HCT116 (cell line): ENCODE measurements around the gene PAX7. TPM values are rescaled to one million over a fixed set of nuclear protein-coding genes. Genes with fewer than 3 reads are reported as not detected.

ENCODE experiments used
- ATAC-seq: fragments of 200-7000 bp; cut with Tn5 transposase; 2 replicates; pipeline ENCODE4 v1.9.1; 2020; ENCODE audit warnings: mild to moderate bottlenecking, moderate library complexity
- BruUV-seq: library from RNA; stranded (reverse); fragments of 400-500 nt; replicated peaks from 2 replicates; lab custom pipeline; 2021; lab: Mats Ljungman, UMichigan
- CTCF ChIA-PET: fragments of 300-600 bp; sonication (Branson Sonifier 250); formaldehyde crosslinking; loops from one replicate; lab custom pipeline; 2021; ENCODE audit warnings: antibody characterized with exemption; lab: Charles Lee
- POLR2A ChIA-PET: fragments of 300-600, 350-600 bp; sonication (Branson Sonifier 250); formaldehyde crosslinking; loops from one replicate; lab custom pipeline; 2021; ENCODE audit warnings: antibody characterized with exemption; lab: Charles Lee
- RAD21 ChIA-PET, 2 experiments: fragments of 300-600 bp; sonication (Branson Sonifier 250); formaldehyde crosslinking; loops; one replicate each; lab custom pipeline; 2023; ENCODE audit warnings: low total read pairs in 2 of 2; ENCODE audit not compliant: uncharacterized antibody in 2 of 2, unreplicated experiment in 2 of 2, low non-redundant PET in 1 of 2; lab: Charles Lee
- DNase-seq: peaks from one replicate; pipeline ENCODE4 v3.0.0-alpha.2; 2010; ENCODE audit warnings: low read depth, low spot score
- H2AFZ ChIP-seq: fragments of 200-600 bp; shearing (Covaris generic), sonication (generic); 2 replicates; pipeline ENCODE4 v1.6.1; 2017; ENCODE audit warnings: low read depth, mixed run types, mixed read lengths, antibody characterized with exemption, low read length; ENCODE audit not compliant: poor library complexity, severe bottlenecking
- H3K27ac ChIP-seq: 2 replicates; pipeline ENCODE4 v1.5.1; 2012; ENCODE audit warnings: low read depth, low read length
- H3K27me3 ChIP-seq: fragments of 200-600 bp; sonication (generic); 2 replicates; pipeline ENCODE4 v1.6.1; 2016; ENCODE audit warnings: mixed run types, low read length, mixed read lengths; ENCODE audit not compliant: insufficient read depth
- H3K36me3 ChIP-seq, 2 experiments: fragments of 200-500 bp in 1 of 2; fragments of 200-600 bp in 1 of 2; sonication (Bioruptor generic) in 1 of 2; sonication (generic) in 1 of 2; 2 replicates each; pipeline versions ENCODE4 v1.5.1 to v1.6.1; 2014 to 2016; ENCODE audit warnings: low read length in 2 of 2, inconsistent platforms in 1 of 2, mixed read lengths in 1 of 2, mixed run types in 1 of 2; ENCODE audit not compliant: insufficient read depth in 2 of 2, control insufficient read depth in 1 of 2
- H3K4me1 ChIP-seq, 2 experiments: fragments of 200-600 bp in 1 of 2; sonication (generic) in 1 of 2; 2 replicates each; pipeline versions ENCODE4 v1.5.1 to v1.6.1; 2012 to 2017; ENCODE audit warnings: low read length in 2 of 2, inconsistent platforms in 1 of 2, mild to moderate bottlenecking in 1 of 2, mixed read lengths in 1 of 2, mixed run types in 1 of 2, moderate library complexity in 1 of 2; ENCODE audit not compliant: insufficient read depth in 2 of 2, control insufficient read depth in 1 of 2
- H3K4me2 ChIP-seq: fragments of 200-600 bp; sonication (generic); 2 replicates; pipeline ENCODE4 v1.6.1; 2017; ENCODE audit warnings: mixed run types, low read length, mixed read lengths
- H3K4me3 ChIP-seq, 2 experiments: fragments of 200-600 bp in 1 of 2; sonication (generic) in 1 of 2; replicated peaks in 1 of 2; 2 replicates each; pipeline ENCODE4 v1.5.1; 2011 to 2016; ENCODE audit warnings: low read length in 2 of 2, control low read depth in 1 of 2, low read depth in 1 of 2, mild to moderate bottlenecking in 1 of 2, mixed read lengths in 1 of 2, mixed run types in 1 of 2
- H3K79me2 ChIP-seq: fragments of 200-600 bp; sonication (generic); 2 replicates; pipeline ENCODE4 v1.6.1; 2017; ENCODE audit warnings: mild to moderate bottlenecking, mixed run types, low read length, moderate library complexity, mixed read lengths; ENCODE audit not compliant: insufficient read depth
- H3K9ac ChIP-seq: fragments of 200-600 bp; sonication (generic); 2 replicates; pipeline ENCODE4 v1.6.1; 2016; ENCODE audit warnings: low read length, mixed read lengths
- H3K9me2 ChIP-seq: fragments of 200-600 bp; sonication (generic), shearing (Covaris generic); 2 replicates; pipeline ENCODE4 v1.6.1; 2017; ENCODE audit warnings: mixed run types, mild to moderate bottlenecking, moderate library complexity; ENCODE audit not compliant: insufficient read depth
- H3K9me3 ChIP-seq, 2 experiments: fragments of 200-500 bp in 1 of 2; fragments of 200-600 bp in 1 of 2; sonication (Bioruptor generic) in 1 of 2; sonication (generic) in 1 of 2; 2 replicates each; pipeline ENCODE4 v1.6.1; 2014 to 2017; ENCODE audit warnings: low read length in 2 of 2, mixed read lengths in 2 of 2, inconsistent platforms in 1 of 2, low read depth in 1 of 2, mild to moderate bottlenecking in 1 of 2, mixed run types in 1 of 2, moderate library complexity in 1 of 2; ENCODE audit not compliant: control insufficient read depth in 1 of 2, insufficient read depth in 1 of 2
- H4K20me1 ChIP-seq: fragments of 200-600 bp; sonication (generic), shearing (Covaris generic); 2 replicates; pipeline ENCODE4 v1.6.1; 2017; ENCODE audit warnings: mixed run types, mild to moderate bottlenecking, moderate library complexity; ENCODE audit not compliant: insufficient read depth
- FOSL1 ChIP-seq: IDR thresholded peaks from 2 replicates; pipeline ENCODE4 v1.6.1; 2012; ENCODE audit warnings: low read depth
- JUND ChIP-seq: IDR thresholded peaks from 2 replicates; pipeline ENCODE4 v1.6.1; 2012
- RAD21 ChIP-seq: IDR thresholded peaks from 2 replicates; pipeline ENCODE4 v1.6.1; 2012; ENCODE audit warnings: low read depth, mild to moderate bottlenecking
- ZFX ChIP-seq: fragments of 450-650 bp; IDR thresholded peaks from 2 replicates; pipeline ENCODE4 v1.6.1; 2017
- intact Hi-C: fragments of 100-400 bp; cut with micrococcal nuclease; formaldehyde crosslinking; loops from 2 replicates; pipeline ENCODE4 v1.10.0; 2022
- total RNA-seq: library from RNA; stranded (reverse); gene quantifications from one replicate; pipeline ENCODE4 v1.2.1, GENCODE V29; 2021; ENCODE audit not compliant: unreplicated experiment
- TF ChIP-seq, protein P1 (sequence below): IDR thresholded peaks from 2 replicates; pipeline ENCODE4 v1.6.1; 2012; ENCODE audit warnings: low read depth
- TF ChIP-seq, protein P2 (sequence below): IDR thresholded peaks from 2 replicates; pipeline ENCODE4 v1.6.1; 2012
- TF ChIP-seq, protein P3 (sequence below): IDR thresholded peaks from 2 replicates; pipeline ENCODE4 v1.6.1; 2011; ENCODE audit warnings: mild to moderate bottlenecking, low read length, moderate library complexity; ENCODE audit not compliant: insufficient replicate concordance; ENCODE audit errors: extremely low read depth

The PAX7 gene
- total RNA-seq, 1 experiment from 2014 or later = not detected

DNA sequence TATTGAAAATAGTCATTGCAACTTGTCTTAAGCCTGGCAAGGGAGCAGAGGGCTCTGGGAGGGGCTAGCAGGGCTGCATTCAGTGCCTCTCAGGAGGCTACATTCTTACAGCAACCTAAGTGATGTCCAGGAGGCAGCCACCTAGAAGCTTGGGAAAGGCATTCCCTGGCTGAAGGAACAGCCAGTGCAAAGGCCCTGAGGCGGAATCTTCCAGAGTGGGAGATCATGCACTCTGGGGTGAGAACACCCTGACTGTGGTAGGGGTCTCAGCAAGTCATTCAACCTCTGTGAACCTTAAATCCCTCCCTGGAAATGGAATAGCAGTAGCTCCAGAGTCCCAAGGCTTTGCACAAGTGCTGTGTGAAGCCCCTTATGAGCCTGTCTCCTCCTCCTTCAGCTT lies 144.7 kb downstream of the PAX7 start:
- Histone ChIP-seq H3K9me2 (no peaks in the 10 kb centered on the region), H3K4me2 (no peak overlapping the region), H3K27me3 (peaks cover 48% of the 10 kb centered on the region), H2AFZ (no peak overlapping the region), H3K9ac (no peak overlapping the region), H3K9me3 (no peaks in the 10 kb centered on the region), H4K20me1 (no peaks in the 10 kb centered on the region), H3K4me3 (no peak overlapping the region), H3K36me3 (no peaks in the 10 kb centered on the region), H3K79me2 (no peaks in the 10 kb centered on the region), H3K4me1 (no peaks in the 10 kb centered on the region), H3K27ac (no peak overlapping the region)
- no TSS peak for BruUV-seq
- DNase-seq (no peak), ATAC-seq (no peak)
- ChIA-PET CTCF (no interaction called here), RAD21 (no interaction called here), POLR2A (no interaction called here)
- TF ChIP-seq, protein P1, sequence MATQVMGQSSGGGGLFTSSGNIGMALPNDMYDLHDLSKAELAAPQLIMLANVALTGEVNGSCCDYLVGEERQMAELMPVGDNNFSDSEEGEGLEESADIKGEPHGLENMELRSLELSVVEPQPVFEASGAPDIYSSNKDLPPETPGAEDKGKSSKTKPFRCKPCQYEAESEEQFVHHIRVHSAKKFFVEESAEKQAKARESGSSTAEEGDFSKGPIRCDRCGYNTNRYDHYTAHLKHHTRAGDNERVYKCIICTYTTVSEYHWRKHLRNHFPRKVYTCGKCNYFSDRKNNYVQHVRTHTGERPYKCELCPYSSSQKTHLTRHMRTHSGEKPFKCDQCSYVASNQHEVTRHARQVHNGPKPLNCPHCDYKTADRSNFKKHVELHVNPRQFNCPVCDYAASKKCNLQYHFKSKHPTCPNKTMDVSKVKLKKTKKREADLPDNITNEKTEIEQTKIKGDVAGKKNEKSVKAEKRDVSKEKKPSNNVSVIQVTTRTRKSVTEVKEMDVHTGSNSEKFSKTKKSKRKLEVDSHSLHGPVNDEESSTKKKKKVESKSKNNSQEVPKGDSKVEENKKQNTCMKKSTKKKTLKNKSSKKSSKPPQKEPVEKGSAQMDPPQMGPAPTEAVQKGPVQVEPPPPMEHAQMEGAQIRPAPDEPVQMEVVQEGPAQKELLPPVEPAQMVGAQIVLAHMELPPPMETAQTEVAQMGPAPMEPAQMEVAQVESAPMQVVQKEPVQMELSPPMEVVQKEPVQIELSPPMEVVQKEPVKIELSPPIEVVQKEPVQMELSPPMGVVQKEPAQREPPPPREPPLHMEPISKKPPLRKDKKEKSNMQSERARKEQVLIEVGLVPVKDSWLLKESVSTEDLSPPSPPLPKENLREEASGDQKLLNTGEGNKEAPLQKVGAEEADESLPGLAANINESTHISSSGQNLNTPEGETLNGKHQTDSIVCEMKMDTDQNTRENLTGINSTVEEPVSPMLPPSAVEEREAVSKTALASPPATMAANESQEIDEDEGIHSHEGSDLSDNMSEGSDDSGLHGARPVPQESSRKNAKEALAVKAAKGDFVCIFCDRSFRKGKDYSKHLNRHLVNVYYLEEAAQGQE = no peak
- intact Hi-C loops = no loop called here

DNA sequence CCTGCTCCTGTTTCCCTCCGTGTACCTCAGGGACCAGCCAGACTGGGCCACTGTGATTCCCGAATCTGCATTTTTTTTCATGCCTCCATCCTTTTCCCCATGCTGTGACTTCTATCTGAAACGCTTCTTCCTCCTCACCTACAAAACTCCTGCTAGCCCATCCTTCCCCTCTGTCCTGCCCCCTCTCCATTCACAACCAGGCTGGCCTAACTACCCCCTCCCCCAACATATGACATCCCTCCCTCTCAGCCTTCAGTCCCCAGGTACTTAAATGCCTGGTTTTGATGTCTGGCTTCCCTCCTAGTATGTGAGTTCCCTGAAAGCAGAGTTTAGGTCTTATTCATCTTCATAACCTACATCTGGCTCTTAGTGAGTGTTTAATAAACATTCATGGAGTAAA lies 146.1 kb downstream of the PAX7 start:
- Histone ChIP-seq H4K20me1 (no peaks in the 10 kb centered on the region), H3K79me2 (no peaks in the 10 kb centered on the region), H3K27ac (no peak overlapping the region), H3K27me3 (peaks cover 37% of the 10 kb centered on the region), H3K4me1 (no peaks in the 10 kb centered on the region), H3K4me3 (no peak overlapping the region), H2AFZ (no peak overlapping the region), H3K36me3 (no peaks in the 10 kb centered on the region), H3K9me2 (no peaks in the 10 kb centered on the region), H3K9me3 (no peaks in the 10 kb centered on the region), H3K4me2 (no peak overlapping the region), H3K9ac (no peak overlapping the region)
- CTCF ChIA-PET = no interaction called here
- RAD21 ChIA-PET = no interaction called here
- ATAC-seq (no peak), DNase-seq (no peak)
- no TSS peak for BruUV-seq
- intact Hi-C loops = no loop called here
- POLR2A ChIA-PET = no interaction called here
- TF ChIP-seq, protein P2, sequence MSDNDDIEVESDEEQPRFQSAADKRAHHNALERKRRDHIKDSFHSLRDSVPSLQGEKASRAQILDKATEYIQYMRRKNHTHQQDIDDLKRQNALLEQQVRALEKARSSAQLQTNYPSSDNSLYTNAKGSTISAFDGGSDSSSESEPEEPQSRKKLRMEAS = no peak
- TF ChIP-seq FOSL1 = no peak
- no peak for TF ChIP-seq RAD21
- no peak for TF ChIP-seq JUND
- no peak for TF ChIP-seq ZFX
- TF ChIP-seq, protein P3, sequence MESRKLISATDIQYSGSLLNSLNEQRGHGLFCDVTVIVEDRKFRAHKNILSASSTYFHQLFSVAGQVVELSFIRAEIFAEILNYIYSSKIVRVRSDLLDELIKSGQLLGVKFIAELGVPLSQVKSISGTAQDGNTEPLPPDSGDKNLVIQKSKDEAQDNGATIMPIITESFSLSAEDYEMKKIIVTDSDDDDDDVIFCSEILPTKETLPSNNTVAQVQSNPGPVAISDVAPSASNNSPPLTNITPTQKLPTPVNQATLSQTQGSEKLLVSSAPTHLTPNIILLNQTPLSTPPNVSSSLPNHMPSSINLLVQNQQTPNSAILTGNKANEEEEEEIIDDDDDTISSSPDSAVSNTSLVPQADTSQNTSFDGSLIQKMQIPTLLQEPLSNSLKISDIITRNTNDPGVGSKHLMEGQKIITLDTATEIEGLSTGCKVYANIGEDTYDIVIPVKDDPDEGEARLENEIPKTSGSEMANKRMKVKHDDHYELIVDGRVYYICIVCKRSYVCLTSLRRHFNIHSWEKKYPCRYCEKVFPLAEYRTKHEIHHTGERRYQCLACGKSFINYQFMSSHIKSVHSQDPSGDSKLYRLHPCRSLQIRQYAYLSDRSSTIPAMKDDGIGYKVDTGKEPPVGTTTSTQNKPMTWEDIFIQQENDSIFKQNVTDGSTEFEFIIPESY = no peak
